ENCODE measurements around the gene MR1.

DNA sequence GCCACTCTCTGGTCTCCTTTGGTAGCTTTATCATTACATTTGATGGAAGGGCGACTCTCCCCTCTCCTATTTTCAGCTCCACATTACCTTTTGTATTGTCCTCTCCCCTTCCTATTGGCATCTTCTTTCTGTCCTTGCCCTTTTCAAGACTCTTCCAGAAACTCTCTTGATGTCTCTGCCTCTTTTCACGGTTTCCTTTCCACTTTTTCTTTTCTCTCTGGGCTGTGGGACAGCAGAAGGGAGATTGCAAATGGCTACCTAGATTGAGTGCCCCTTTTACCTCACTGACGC, 72.2 kb downstream of the MR1 start:
- TF ChIP-seq, protein P1, sequence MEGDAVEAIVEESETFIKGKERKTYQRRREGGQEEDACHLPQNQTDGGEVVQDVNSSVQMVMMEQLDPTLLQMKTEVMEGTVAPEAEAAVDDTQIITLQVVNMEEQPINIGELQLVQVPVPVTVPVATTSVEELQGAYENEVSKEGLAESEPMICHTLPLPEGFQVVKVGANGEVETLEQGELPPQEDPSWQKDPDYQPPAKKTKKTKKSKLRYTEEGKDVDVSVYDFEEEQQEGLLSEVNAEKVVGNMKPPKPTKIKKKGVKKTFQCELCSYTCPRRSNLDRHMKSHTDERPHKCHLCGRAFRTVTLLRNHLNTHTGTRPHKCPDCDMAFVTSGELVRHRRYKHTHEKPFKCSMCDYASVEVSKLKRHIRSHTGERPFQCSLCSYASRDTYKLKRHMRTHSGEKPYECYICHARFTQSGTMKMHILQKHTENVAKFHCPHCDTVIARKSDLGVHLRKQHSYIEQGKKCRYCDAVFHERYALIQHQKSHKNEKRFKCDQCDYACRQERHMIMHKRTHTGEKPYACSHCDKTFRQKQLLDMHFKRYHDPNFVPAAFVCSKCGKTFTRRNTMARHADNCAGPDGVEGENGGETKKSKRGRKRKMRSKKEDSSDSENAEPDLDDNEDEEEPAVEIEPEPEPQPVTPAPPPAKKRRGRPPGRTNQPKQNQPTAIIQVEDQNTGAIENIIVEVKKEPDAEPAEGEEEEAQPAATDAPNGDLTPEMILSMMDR (IDR thresholded peaks at IDR 0.05), result no peak
- no peak for TF ChIP-seq POLR2A (IDR thresholded peaks at IDR 0.05)

Measured in Peyer's patch (tissue), 4 donors.